ENCODE measurements around the gene KNDC1.

DNA sequence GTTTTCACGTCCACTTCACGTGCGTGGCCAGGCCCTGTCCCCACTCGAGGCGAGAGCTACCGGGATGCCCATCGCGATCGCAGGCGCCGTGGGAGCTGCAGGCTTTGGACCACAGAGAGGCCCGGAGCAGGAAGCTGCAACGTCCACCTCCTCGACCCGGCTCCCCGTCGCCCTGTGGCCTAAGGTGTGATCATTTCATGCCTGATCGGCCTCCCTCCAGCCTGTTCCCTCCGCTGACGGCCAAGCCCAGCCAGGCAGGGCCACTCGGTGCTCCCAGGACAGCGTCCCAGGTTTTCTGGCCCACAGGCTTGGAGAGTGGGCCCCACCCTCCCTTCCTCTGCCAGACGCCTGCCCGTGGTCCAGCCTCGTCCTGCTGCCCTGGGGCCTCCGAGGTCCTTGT, 19.6 kb downstream of the KNDC1 start:
- TF ChIP-seq RAD21 (IDR thresholded peaks at IDR 0.05; ENCODE audit: low read length) (no peak), CTCF (conservative IDR thresholded peaks at IDR 0.05; ENCODE audit: low read depth, low read length) (no peak), POLR2A (IDR thresholded peaks at IDR 0.05; ENCODE audit: low read depth, low read length) (no peak), ELK1 (IDR thresholded peaks at IDR 0.05; ENCODE audit: borderline replicate concordance, low read depth, low read length) (no peak), MAFK (IDR thresholded peaks at IDR 0.05; ENCODE audit: low read depth, low read length) (no peak)
- TF ChIP-seq, protein P1, sequence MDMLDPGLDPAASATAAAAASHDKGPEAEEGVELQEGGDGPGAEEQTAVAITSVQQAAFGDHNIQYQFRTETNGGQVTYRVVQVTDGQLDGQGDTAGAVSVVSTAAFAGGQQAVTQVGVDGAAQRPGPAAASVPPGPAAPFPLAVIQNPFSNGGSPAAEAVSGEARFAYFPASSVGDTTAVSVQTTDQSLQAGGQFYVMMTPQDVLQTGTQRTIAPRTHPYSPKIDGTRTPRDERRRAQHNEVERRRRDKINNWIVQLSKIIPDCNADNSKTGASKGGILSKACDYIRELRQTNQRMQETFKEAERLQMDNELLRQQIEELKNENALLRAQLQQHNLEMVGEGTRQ (IDR thresholded peaks at IDR 0.05; ENCODE audit: low read depth, low read length): no peak
